HEK293 (cell line): ENCODE results near the gene CALCOCO1.

Experiments used
- CTCF ChIA-PET: fragments of 350-600 bp; formaldehyde crosslinking; extraction: SDS; loops from one replicate; lab custom pipeline; 2021; ENCODE audit warnings: antibody characterized with exemption; lab: Yijun Ruan, JAX
- POLR2A ChIA-PET: fragments of 300-600 bp; formaldehyde crosslinking; extraction: SDS; loops from one replicate; lab custom pipeline; 2020; ENCODE audit warnings: antibody characterized with exemption, inconsistent platforms; lab: Yijun Ruan, JAX
- H3K27ac ChIP-seq: fragments of 200-500 bp; sonication (Bioruptor generic); 2 replicates; pipeline ENCODE4 v1.5.1; 2014; ENCODE audit warnings: low read depth, low read length, control low read depth, inconsistent platforms; ENCODE audit errors: extremely low read depth
- H3K36me3 ChIP-seq, 2 experiments: fragments of 200-500 bp in 1 of 2; sonication (Bioruptor generic) in 1 of 2; 1 replicate in 1 of 2; 2 replicates in 1 of 2; pipeline ENCODE4 v1.5.1; 2014 to 2017; ENCODE audit warnings: inconsistent platforms in 2 of 2, low read length in 2 of 2; ENCODE audit not compliant: control insufficient read depth in 2 of 2, insufficient read depth in 1 of 2
- H3K4me1 ChIP-seq: fragments of 200-500 bp; sonication (Bioruptor generic); 2 replicates; pipeline ENCODE4 v1.5.1; 2014; ENCODE audit warnings: mild to moderate bottlenecking, low read length, inconsistent platforms; ENCODE audit not compliant: control insufficient read depth, insufficient read depth
- H3K4me3 ChIP-seq: 2 replicates; pipeline ENCODE4 v1.5.1; 2011; ENCODE audit warnings: low read depth, mild to moderate bottlenecking, control low read depth, low read length, moderate library complexity
- H3K9me3 ChIP-seq: fragments of 200-500 bp; sonication (Bioruptor generic); 2 replicates; pipeline ENCODE4 v1.5.1; 2014; ENCODE audit warnings: low read depth, low read length, inconsistent platforms; ENCODE audit not compliant: control insufficient read depth, insufficient read depth
- GLIS2 ChIP-seq: fragments of 450-650 bp; formaldehyde crosslinking; IDR thresholded peaks from 2 replicates; pipeline ENCODE4 v1.5.1; 2016; ENCODE audit warnings: missing biosample characterization, missing genetic modification characterization
- IKZF3 ChIP-seq: fragments of 450-650 bp; IDR thresholded peaks from 2 replicates; pipeline ENCODE4 v1.5.0; 2018; ENCODE audit warnings: missing biosample characterization, mild to moderate bottlenecking, missing genetic modification characterization, moderate library complexity
- MZF1 ChIP-seq: fragments of 450-650 bp; formaldehyde crosslinking; IDR thresholded peaks from 2 replicates; pipeline ENCODE4 v1.5.1; 2017; ENCODE audit warnings: missing biosample characterization, missing genetic modification characterization, borderline replicate concordance
- OSR2 ChIP-seq: fragments of 450-650 bp; formaldehyde crosslinking; IDR thresholded peaks from 2 replicates; pipeline ENCODE4 v1.5.1; 2016; ENCODE audit warnings: missing biosample characterization, missing genetic modification characterization
- REPIN1 ChIP-seq: fragments of 450-650 bp; formaldehyde crosslinking; IDR thresholded peaks from 2 replicates; pipeline ENCODE4 v1.5.1; 2017; ENCODE audit warnings: missing biosample characterization, missing genetic modification characterization, low read depth
- SCRT1 ChIP-seq: fragments of 450-650 bp; formaldehyde crosslinking; IDR thresholded peaks from 2 replicates; pipeline ENCODE4 v1.5.1; 2016; ENCODE audit warnings: missing biosample characterization, missing genetic modification characterization, borderline replicate concordance
- SCRT2 ChIP-seq: fragments of 450-650 bp; formaldehyde crosslinking; IDR thresholded peaks from 2 replicates; pipeline ENCODE4 v1.5.1; 2016; ENCODE audit warnings: missing biosample characterization, missing genetic modification characterization
- SP2 ChIP-seq: fragments of 450-650 bp; formaldehyde crosslinking; IDR thresholded peaks from 2 replicates; pipeline ENCODE4 v1.5.1; 2016; ENCODE audit warnings: missing biosample characterization, missing genetic modification characterization
- SP7 ChIP-seq: fragments of 450-650 bp; formaldehyde crosslinking; IDR thresholded peaks from 2 replicates; pipeline ENCODE4 v1.5.1; 2016; ENCODE audit warnings: missing biosample characterization, missing genetic modification characterization
- ZBTB1 ChIP-seq: fragments of 450-650 bp; formaldehyde crosslinking; IDR thresholded peaks from 2 replicates; pipeline ENCODE4 v1.5.1; 2016; ENCODE audit warnings: missing biosample characterization, missing genetic modification characterization
- ZBTB10 ChIP-seq: fragments of 450-650 bp; formaldehyde crosslinking; IDR thresholded peaks from 2 replicates; pipeline ENCODE4 v1.5.1; 2016; ENCODE audit warnings: missing biosample characterization, missing genetic modification characterization
- ZNF23 ChIP-seq: fragments of 450-650 bp; formaldehyde crosslinking; IDR thresholded peaks from 2 replicates; pipeline ENCODE4 v1.5.1; 2016; ENCODE audit warnings: missing biosample characterization, missing genetic modification characterization, borderline replicate concordance
- ZNF266 ChIP-seq: fragments of 450-650 bp; formaldehyde crosslinking; IDR thresholded peaks from 2 replicates; pipeline ENCODE4 v1.5.1; 2016; ENCODE audit warnings: missing biosample characterization, missing genetic modification characterization, low read depth
- ZNF274 ChIP-seq, 2 experiments: fragments of 200-500 bp in 1 of 2; fragments of 450-650 bp in 1 of 2; sonication (Bioruptor generic) in 1 of 2; formaldehyde crosslinking in 1 of 2; IDR thresholded peaks; 2 replicates each; pipeline versions ENCODE4 v1.5.1 to v1.6.1; 2014 to 2016; ENCODE audit warnings: borderline replicate concordance in 1 of 2, inconsistent platforms in 1 of 2, low read length in 1 of 2, missing biosample characterization in 1 of 2, missing genetic modification characterization in 1 of 2
- ZNF341 ChIP-seq: fragments of 450-650 bp; formaldehyde crosslinking; IDR thresholded peaks from 2 replicates; pipeline ENCODE4; 2016; ENCODE audit warnings: low read depth, missing biosample characterization, missing genetic modification characterization
- ZNF433 ChIP-seq: fragments of 450-650 bp; formaldehyde crosslinking; IDR thresholded peaks from 2 replicates; pipeline ENCODE4 v1.5.1; 2016; ENCODE audit warnings: missing biosample characterization, missing genetic modification characterization, low read depth
- ZNF473 ChIP-seq: fragments of 450-650 bp; formaldehyde crosslinking; IDR thresholded peaks from 2 replicates; pipeline ENCODE4 v1.5.1; 2017; ENCODE audit warnings: missing biosample characterization, missing genetic modification characterization
- ZNF48 ChIP-seq: fragments of 450-650 bp; formaldehyde crosslinking; IDR thresholded peaks from 2 replicates; pipeline ENCODE4 v1.5.1; 2016; ENCODE audit warnings: missing biosample characterization, missing genetic modification characterization
- ZNF510 ChIP-seq: fragments of 450-650 bp; formaldehyde crosslinking; IDR thresholded peaks from 2 replicates; pipeline ENCODE4 v1.5.1; 2018; ENCODE audit warnings: mild to moderate bottlenecking, missing genetic modification characterization, missing biosample characterization; ENCODE audit not compliant: insufficient replicate concordance
- ZNF544 ChIP-seq: fragments of 450-650 bp; formaldehyde crosslinking; IDR thresholded peaks from 2 replicates; pipeline ENCODE4 v1.5.0; 2017; ENCODE audit warnings: missing biosample characterization, missing genetic modification characterization
- ZNF585B ChIP-seq: fragments of 450-650 bp; formaldehyde crosslinking; IDR thresholded peaks from 2 replicates; pipeline ENCODE4 v1.5.1; 2016; ENCODE audit warnings: missing biosample characterization, missing genetic modification characterization
- ZNF785 ChIP-seq: fragments of 450-650 bp; formaldehyde crosslinking; IDR thresholded peaks from 2 replicates; pipeline ENCODE4 v1.5.1; 2016; ENCODE audit warnings: missing biosample characterization, missing genetic modification characterization
- ZSCAN30 ChIP-seq: fragments of 450-650 bp; IDR thresholded peaks from 2 replicates; pipeline ENCODE4 v1.5.1; 2018; ENCODE audit warnings: missing biosample characterization, mild to moderate bottlenecking, missing genetic modification characterization, moderate library complexity
- ZXDB ChIP-seq: fragments of 450-650 bp; formaldehyde crosslinking; IDR thresholded peaks from 2 replicates; pipeline ENCODE4 v1.5.1; 2016; ENCODE audit warnings: missing biosample characterization, missing genetic modification characterization
- TF ChIP-seq, protein P1 (sequence below): fragments of 450-650 bp; formaldehyde crosslinking; IDR thresholded peaks from 2 replicates; pipeline ENCODE4 v1.5.1; 2016; ENCODE audit warnings: missing biosample characterization, missing genetic modification characterization
- TF ChIP-seq, protein P2 (sequence below): fragments of 450-650 bp; formaldehyde crosslinking; IDR thresholded peaks from 2 replicates; pipeline ENCODE4; 2016; ENCODE audit warnings: missing biosample characterization, missing genetic modification characterization
- TF ChIP-seq, protein P3 (sequence below): fragments of 450-650 bp; formaldehyde crosslinking; IDR thresholded peaks from 2 replicates; pipeline ENCODE4 v1.5.1; 2017; ENCODE audit warnings: missing biosample characterization, missing genetic modification characterization

CALCOCO1 gene

DNA sequence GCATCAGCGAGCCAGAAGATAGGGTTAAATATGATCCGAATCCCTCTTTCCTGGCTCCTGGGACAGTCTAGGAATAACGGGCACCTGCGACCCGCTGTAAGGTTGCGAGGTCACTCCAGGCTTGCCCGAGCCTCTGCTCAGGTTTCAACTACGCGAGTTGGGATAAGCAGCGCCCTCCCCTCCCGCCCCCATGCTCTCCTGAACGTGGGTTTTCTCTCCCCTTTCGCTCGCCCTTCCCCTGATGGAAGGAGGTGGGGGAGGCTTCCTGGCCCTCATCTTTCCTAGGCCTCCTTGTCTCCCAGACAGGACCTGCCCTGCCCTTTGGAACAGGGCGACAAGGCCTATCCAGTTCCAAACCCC is 50.6 kb downstream of the CALCOCO1 start (continued):
- TF ChIP-seq, protein P1, sequence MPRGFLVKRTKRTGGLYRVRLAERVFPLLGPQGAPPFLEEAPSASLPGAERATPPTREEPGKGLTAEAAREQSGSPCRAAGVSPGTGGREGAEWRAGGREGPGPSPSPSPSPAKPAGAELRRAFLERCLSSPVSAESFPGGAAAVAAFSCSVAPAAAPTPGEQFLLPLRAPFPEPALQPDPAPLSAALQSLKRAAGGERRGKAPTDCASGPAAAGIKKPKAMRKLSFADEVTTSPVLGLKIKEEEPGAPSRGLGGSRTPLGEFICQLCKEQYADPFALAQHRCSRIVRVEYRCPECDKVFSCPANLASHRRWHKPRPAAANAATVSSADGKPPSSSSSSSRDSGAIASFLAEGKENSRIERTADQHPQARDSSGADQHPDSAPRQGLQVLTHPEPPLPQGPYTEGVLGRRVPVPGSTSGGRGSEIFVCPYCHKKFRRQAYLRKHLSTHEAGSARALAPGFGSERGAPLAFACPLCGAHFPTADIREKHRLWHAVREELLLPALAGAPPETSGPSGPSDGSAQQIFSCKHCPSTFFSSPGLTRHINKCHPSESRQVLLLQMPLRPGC (tag by site-specific recombination), result no peak
- TF ChIP-seq ZXDB (0 out of 2 replicates have a peak, but pooled peaks have one; percentile 14), ZNF585B (no peak), ZNF48 (no peak), ZSCAN30 (tag by site-specific recombination) (no peak)

GRCh38 chr12:53675701-53676607 is 51.3 kb downstream of the CALCOCO1 start, which contains the start of gene ATP5MC2:
Gene ATP5MC2, minus strand, starts transcription at chr12:53676083. Its CDS starts 3,469 bp downstream, at chr12:53672614.
- ChIA-PET POLR2A (interaction anchor here (0.6 to 2.9 kb wide), 18 partner anchors 9 to 381 kb away, joined by 3 to 13 read pairs (median 4); partner anchors contain the start of genes ATF7, CALCOCO1, HOXC13 and MAP3K12), CTCF (interaction anchor here (0.6 to 3.6 kb wide), 29 partner anchors 8 to 610 kb away, joined by 3 to 50 read pairs (median 4); no protein-coding TSS in a partner anchor)
- 0 out of 2 replicates have a peak, but pooled peaks have one; percentile 20 for TF ChIP-seq OSR2
- no peak for TF ChIP-seq ZBTB1 (tag by site-specific recombination)
- no peak for TF ChIP-seq MZF1 (tag by site-specific recombination)
- TF ChIP-seq ZBTB10, result peak; percentile 62
- no peak; the same call in 1 of the 2 replicates for TF ChIP-seq REPIN1 (tag by site-specific recombination)
- peak; percentile 57 for TF ChIP-seq IKZF3 (tag by site-specific recombination)
- no peak for TF ChIP-seq ZNF510
- no peak for TF ChIP-seq ZNF433 (tag by site-specific recombination)
- no peak for TF ChIP-seq ZNF274 (IDR thresholded peaks at IDR 0.05; ENCODE audit: low read length)
- TF ChIP-seq ZNF274 (tag by site-specific recombination; IDR thresholded peaks at IDR 0.05; ENCODE audit: borderline replicate concordance), result no peak
- TF ChIP-seq ZNF473, result no peak
- peak; percentile 65 for TF ChIP-seq GLIS2
- TF ChIP-seq, protein P2, sequence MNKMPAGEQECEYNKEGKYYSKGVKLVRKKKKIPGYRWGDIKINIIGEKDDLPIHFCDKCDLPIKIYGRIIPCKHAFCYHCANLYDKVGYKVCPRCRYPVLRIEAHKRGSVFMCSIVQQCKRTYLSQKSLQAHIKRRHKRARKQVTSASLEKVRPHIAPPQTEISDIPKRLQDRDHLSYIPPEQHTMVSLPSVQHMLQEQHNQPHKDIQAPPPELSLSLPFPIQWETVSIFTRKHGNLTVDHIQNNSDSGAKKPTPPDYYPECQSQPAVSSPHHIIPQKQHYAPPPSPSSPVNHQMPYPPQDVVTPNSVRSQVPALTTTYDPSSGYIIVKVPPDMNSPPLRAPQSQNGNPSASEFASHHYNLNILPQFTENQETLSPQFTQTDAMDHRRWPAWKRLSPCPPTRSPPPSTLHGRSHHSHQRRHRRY, result no peak
- TF ChIP-seq ZNF341 (tag by site-specific recombination), result peak; percentile 100
- TF ChIP-seq ZNF785 (tag by site-specific recombination), result peak; percentile 68; the same call in 1 of the 2 replicates
- TF ChIP-seq, protein P3, sequence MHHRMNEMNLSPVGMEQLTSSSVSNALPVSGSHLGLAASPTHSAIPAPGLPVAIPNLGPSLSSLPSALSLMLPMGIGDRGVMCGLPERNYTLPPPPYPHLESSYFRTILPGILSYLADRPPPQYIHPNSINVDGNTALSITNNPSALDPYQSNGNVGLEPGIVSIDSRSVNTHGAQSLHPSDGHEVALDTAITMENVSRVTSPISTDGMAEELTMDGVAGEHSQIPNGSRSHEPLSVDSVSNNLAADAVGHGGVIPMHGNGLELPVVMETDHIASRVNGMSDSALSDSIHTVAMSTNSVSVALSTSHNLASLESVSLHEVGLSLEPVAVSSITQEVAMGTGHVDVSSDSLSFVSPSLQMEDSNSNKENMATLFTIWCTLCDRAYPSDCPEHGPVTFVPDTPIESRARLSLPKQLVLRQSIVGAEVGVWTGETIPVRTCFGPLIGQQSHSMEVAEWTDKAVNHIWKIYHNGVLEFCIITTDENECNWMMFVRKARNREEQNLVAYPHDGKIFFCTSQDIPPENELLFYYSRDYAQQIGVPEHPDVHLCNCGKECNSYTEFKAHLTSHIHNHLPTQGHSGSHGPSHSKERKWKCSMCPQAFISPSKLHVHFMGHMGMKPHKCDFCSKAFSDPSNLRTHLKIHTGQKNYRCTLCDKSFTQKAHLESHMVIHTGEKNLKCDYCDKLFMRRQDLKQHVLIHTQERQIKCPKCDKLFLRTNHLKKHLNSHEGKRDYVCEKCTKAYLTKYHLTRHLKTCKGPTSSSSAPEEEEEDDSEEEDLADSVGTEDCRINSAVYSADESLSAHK (tag by site-specific recombination), result no peak
- TF ChIP-seq SCRT1 (tag by site-specific recombination), result peak; percentile 73
- TF ChIP-seq ZNF23 (tag by site-specific recombination), result no peak
- TF ChIP-seq SP2, result peak; percentile 63
- TF ChIP-seq SP7, result peak; percentile 87
- TF ChIP-seq SCRT2 (tag by site-specific recombination), result peak; percentile 94
- no peak for TF ChIP-seq ZNF544 (tag by site-specific recombination)
- no peak for TF ChIP-seq ZNF266 (tag by site-specific recombination)
- peak; percentile 88; the same call in 1 of the 2 replicates for TF ChIP-seq ZSCAN30 (tag by site-specific recombination)

More at GRCh38 chr12:53675701-53676607, 51.3 kb downstream of the CALCOCO1 start, which contains the start of gene ATP5MC2:
- H3K9me3 ChIP-seq, result no peaks in the 10 kb centered on the region
- peak within 1 kb of the TSS; percentile 90 for H3K27ac ChIP-seq
- peak within 1 kb of the TSS; percentile 68 for H3K4me3 ChIP-seq
- peaks cover 25 to 29% of the 10 kb centered on the region in 2 experiments; a peak in 2 of 3 replicates for H3K36me3 ChIP-seq
- 0 out of 2 replicates have a peak, but pooled peaks cover 7% of the 10 kb centered on the region for H3K4me1 ChIP-seq
